Nucleus accumbens (tissue), 56 donors: ENCODE results near the gene DOCK9.

ENCODE experiments used
- DNase-seq, 56 donors: peaks; one replicate each; lab custom pipeline; 2025; lab: John Stamatoyannopoulos, UW

DOCK9 gene

GRCh38 chr13:98999639-98999952 lies 21.7 kb upstream of the DOCK9 start:
- no peak for DNase-seq

GRCh38 chr13:98998831-98999638 lies 21.2 kb upstream of the DOCK9 start:
- no peak for DNase-seq

GRCh38 chr13:98997738-98998641 lies 20.1 kb upstream of the DOCK9 start:
- no peak for DNase-seq

- DNase-seq = no peak
These were observed 19.3 kb upstream of the DOCK9 start for GRCh38 chr13:98997011-98997730.

- DNase-seq = no peak
These were observed 18.2 kb upstream of the DOCK9 start for GRCh38 chr13:98996046-98996445.

- no peak for DNase-seq
These were observed 17.0 kb upstream of the DOCK9 start for GRCh38 chr13:98994896-98995295.

- no peak for DNase-seq
These were observed 16.2 kb upstream of the DOCK9 start for GRCh38 chr13:98994080-98994479.

GRCh38 chr13:98992355-98992754 lies 14.5 kb upstream of the DOCK9 start:
- DNase-seq = no peak

GRCh38 chr13:98990701-98991100 lies 12.8 kb upstream of the DOCK9 start:
- DNase-seq = no peak

GRCh38 chr13:98989469-98990235 lies 11.8 kb upstream of the DOCK9 start:
- no peak for DNase-seq

GRCh38 chr13:98988780-98989179 lies 10.9 kb upstream of the DOCK9 start:
- DNase-seq = no peak

- DNase-seq = no peak
These were observed 10.4 kb upstream of the DOCK9 start for GRCh38 chr13:98988277-98988676.

GRCh38 chr13:98987275-98987674 lies 9.4 kb upstream of the DOCK9 start:
- no peak for DNase-seq

- DNase-seq = no peak
These were observed 8.5 kb upstream of the DOCK9 start for GRCh38 chr13:98986226-98986846.

GRCh38 chr13:98985591-98985990 lies 7.7 kb upstream of the DOCK9 start:
- no peak for DNase-seq

- no peak for DNase-seq
These were observed 7.1 kb upstream of the DOCK9 start for GRCh38 chr13:98984983-98985382.

GRCh38 chr13:98984118-98984517 lies 6.3 kb upstream of the DOCK9 start:
- DNase-seq = no peak

GRCh38 chr13:98983182-98983581 lies 5.3 kb upstream of the DOCK9 start:
- no peak for DNase-seq

GRCh38 chr13:98981369-98982080 lies 3.7 kb upstream of the DOCK9 start:
- DNase-seq = no peak
